HG02938 (cell line): ENCODE measurements around the gene PKIG.
"Not testable (repeated sequence)": the region's sequence is repeated elsewhere in the genome, so short reads cannot be mapped to it uniquely, and the experiment has no call there.

Source experiments
- ATAC-seq: cut with Tn5 transposase; IDR thresholded peaks from one replicate; pipeline ENCODE4 v1.9.1; 2021; ENCODE audit warnings: mild to moderate bottlenecking, moderate library complexity; ENCODE audit not compliant: unreplicated experiment

Gene PKIG

DNA sequence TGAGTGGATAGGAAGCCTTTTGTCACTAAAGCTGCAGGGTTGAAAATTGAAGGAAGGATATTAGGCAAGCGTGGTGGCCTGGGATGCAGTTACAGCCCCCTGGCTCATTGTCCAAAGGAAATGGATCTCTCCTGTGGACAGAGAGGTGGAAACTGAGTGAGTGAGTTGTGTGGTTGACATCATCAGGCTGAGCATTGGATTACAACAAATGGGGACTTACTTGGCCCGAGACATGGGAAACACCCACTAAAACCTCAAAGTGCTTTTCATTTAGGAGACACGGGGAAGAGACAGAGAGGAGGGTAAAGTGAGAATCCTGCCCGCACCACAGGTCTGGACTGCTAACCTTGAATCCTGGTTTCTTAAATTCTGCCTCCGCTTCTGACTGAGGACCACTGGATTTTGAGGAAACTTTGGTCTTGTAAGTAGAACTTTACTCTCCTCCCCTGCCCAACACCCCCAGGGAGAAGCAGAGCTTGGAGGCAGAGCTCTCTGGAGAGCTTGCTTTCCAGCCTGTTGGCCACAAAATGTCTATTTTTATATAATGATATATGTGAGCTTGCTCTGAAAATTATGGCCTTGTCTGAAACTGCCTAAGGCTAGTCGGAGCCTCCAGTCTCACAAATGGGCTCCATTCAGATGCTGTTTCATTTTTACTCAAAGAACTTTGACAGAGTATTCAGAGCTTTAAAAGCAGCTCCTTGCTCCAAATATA is at the start of gene PKIG:
PKIG (plus strand) TSS at position 269 of the 715 bp plus-strand sequence. CDS start 31,978 bp downstream, outside the sequence.
- ATAC-seq = no peak

DNA sequence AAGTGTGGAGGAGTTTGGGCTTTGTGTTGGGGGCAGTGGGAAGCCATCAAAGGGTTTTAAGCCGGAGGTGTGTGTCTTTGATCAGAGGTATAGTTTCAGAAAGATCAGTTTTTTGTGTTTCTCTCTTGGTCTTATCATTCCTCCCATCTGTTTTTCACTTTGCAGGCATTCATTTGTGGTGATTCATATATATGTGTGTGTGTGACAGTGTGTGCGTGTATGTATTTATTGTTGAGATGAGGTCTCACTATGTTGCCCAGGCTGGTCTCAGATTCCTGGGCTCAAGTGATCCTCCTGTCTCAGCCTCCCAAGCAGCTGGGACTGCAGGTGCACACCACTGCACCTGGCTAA is 49.4 kb upstream of the PKIG start:
- ATAC-seq = no peak

DNA sequence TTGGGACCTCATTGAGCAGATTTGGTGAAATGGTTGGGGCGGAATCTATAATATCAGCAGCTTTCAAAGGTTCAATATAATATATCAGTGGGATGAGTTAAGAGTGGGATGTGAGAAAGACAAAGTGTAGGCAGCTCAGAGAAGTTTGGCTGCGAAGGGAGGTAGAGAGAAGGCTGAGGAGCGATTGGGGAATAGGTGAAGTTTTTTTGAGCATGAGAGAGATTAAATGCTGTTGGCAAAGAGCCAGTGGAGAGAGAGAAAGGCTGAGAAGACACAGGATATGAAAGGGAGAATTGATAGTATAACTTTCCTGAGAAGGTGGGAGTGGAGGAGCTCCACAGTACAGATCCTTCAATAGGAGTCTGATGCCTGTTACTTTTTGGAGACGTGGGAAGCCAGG is 48.5 kb upstream of the PKIG start:
- ATAC-seq = no peak

DNA sequence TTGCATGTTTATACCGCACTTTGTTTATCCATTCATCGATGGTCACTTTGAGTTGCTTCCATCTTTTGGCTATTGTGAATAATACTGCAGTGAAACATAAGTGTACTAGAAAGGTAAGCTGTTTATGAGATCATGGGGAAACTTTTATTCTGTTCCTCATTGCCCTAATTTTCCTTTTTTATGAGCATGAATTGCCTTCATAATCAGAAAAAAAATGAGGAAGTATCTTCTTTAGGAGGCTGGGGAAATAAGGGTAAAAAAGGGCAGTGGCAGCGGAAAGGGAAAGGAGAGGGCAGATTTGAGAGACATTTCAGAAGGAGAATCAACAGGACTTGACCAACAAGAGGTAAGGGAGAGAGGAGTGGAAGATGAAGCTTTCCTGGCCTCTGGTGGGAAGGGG is 46.2 kb upstream of the PKIG start:
- ATAC-seq = no peak

DNA sequence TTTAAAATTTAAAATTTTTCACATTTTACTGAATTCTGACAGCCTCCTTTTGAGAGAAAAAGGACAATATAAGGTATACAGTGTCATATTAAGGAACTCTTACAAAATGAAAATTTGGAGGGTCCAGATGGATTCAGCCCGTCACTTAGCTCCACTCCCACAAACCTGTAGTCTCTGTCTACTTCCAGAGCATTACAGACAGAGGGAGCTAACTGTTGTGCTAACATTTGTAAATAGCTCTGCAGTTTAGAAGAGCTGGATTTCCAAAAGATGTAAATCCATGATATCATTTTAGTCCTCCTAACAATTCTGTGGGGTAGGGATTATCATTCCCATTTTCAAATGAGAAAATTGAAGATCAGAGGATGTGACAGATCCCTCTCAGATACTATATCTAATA is 44.4 kb upstream of the PKIG start:
- ATAC-seq = no peak

DNA sequence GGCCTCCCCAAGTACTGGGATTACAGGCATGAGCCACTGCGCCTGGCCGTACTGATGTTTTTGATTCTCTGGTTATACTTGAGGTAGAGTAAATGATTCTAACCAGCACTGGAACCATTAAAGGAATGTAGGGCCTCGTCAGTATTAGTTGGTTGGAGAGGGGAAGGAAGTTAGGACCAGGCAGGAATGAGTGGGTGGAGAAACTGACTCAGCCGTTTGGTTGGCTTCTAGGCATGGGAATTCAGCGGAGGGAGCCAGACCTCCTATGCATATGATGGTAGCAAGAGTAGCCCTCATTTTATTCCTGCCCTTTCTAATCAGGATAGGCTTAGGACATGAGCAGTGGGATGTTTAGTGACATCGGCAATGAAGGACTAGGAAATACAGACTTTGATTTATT is 41.5 kb upstream of the PKIG start:
- ATAC-seq = no peak

DNA sequence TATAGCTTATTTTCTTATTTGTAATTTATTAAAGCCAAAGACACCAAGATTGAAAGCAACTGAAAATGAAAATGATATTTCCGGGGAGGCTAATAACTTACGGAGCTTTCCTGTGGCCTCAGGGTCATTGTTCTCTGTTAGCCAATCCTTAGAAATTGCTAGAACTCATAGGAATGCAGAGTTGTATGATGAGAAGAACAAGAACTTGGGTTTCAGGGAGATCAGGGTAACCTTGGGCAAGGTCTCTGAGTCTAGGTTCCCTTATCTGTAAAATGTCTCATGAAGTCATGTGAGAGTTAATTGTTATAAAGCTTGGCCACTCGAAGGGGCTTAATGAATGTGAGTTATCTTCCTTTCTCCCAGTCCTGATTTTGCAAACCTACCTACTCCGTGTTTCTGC is 40.4 kb upstream of the PKIG start:
- ATAC-seq = no peak

DNA sequence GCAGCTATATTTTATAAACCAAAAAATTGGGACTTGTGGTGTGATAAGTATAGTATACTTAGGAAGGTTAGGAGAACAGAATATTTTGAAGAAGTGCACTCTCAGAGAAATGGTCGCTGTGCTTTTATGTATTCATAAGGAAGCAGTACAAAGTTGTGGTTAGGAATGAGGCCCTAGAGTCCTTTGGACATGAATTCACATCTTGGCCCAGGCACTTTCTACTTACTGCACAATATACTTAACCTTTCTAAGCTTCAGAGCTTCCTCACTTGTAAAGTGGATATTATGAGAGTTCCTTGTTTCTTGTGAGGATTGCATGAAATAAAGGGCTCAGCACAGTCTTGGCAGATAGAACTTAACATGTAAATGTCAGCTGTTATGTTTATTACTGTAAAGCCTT is 39.5 kb upstream of the PKIG start:
- no peak for ATAC-seq

DNA sequence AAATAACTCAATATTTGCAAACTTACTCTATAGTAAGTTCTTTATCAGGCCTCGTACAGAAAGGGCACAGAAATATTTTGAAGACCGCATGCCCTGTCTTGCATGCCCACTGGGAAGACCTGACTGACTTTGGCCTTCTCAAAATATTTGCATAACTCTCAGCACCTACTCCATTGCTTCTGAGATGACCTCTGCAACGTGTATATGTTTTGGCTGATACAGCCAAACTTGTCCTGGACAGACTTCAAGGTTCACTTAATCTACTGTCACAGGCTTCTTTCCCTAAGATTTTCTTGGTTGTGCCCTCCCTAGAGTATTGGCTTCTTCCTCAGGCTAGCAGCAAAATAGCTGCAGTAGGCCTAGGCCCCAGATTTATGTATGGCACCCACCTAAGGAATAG is 39.0 kb upstream of the PKIG start:
- ATAC-seq = no peak

DNA sequence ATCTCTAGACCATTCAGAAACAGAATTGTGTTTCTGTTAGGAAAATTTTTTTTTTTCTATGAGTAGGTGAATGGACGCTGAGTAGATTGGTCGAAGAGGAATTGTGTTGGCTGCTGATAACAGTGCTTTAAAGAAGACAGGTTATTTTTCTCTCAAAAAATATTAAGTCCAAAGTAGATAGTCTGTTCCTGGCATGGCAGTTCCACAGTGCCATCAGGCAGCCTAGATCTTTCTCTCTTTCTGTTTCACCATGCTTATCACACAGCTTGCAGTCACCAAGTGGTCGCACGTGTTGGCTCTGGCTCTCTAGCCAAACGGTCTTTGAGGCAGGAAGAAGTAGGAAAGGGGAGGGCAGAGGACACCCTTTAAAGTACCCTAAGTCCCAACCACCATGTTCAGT is 38.1 kb upstream of the PKIG start:
- ATAC-seq = no peak

DNA sequence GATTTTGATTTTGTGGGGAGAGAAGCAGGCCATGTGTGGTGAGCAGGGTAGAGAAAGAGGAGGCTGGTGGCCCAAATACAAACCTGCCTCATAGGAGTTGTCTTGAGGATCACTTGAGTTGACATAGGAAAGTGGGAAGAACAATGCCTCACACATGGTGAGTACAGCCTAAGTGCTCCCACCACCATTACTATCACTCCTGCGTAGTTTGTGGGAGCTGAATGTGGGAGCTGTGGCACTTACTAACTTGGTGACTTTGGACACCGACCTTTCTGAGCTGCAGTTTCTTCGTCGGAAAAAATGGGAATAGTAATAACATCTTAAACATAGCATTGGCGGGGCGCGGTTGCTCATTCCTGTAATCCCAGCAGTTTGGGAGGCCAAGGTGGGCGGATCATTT is 35.0 kb upstream of the PKIG start:
- ATAC-seq = no peak

DNA sequence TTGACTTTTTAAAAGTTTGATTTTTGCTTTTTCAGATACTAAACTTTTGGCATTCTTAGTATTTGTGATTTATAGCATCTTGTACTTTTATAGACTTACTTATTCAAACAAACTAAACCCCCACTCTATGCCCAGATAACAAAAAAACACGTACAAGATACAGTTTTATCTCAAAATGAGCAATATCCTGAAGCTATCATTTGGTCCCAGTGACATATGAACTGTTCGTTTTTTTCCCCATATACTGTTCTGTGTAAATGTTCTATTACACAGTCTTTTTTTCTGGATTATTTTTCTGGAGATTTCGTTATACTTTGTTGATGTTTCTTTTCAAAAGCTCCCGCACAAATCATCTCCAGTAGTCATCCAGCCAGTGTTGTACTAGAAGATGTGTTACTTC is 33.3 kb upstream of the PKIG start:
- ATAC-seq = no peak

DNA sequence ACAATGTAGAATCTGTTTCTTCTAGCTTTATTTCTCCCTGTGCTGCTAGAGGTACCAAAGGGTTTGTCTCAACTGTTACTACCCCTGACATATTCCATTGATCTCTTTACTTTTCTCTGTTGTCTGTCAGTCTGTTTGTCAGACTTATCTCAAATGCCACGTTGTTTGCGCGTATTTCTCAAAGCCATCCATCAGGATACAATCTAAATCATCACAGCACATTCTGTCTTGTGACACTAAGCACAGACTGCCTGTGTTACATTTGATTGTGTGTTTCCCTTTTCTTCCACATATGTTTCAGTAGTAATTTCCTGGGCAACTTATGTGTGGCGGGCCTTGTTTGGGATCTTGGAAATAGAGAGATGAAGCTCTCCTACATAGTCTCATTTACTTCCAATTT is 30.3 kb upstream of the PKIG start:
- ATAC-seq = no peak

DNA sequence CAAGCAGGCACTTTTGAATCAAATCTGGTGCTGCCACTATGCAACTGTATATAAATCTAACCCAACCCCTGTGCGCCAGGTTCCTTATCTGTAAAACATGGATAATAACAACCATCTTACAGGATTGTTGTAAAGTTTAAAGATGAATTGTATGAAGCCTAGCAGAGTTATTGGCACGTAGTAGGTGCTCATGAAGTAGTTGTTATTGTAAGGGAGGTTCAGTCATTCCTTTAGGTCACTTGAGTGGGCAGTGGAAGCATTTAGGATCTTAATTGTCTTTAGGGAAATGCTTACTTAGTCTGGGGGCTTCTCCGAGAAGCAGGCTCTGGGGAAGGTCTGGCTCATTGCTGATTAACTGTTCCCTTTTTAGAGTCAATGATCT is 29.8 kb upstream of the PKIG start:
- ATAC-seq = no peak

DNA sequence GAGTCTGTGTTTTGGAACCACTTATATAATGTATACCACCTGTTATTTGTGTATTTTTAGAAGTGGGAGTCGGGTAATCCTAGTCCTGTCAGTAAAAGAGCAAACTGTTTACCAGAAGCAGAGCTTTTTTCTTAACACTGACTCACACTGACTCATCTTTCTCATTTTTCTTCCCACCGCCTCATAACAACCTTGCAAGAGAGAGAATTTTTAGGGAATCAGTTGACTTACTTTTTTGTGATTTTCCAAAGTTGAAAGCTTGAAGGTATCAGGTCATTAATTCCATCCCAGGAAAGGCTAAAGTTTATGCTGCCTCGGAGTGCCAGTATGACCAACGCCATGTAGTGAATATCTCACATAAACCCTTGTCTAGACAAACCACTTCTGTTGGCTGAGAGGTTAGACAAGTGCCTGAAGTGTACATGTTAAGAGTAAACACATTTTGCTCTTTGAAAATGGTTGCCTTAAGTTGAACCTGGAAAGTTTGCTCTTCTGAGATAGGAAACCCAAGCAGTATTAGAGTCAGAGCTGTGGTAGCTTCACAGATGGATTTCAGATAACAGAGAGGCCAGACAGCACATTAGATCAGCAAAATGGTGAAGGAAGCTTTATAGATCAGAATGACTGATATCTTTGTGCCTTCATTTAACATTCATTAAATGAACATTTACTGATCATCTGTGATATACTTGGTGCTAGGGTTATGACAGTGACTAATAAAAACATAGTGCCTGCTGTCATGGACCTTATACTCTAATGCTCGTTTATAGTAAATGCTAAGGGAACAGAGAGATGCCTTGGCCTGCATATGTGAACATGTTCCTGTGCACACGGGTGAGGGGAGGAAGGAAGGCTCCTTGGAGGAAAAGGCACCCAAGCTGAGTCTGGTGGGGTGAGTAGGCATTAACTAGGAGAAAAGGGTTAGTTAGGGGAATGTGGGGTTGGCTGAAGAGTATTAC is 29.1 kb upstream of the PKIG start:
- no peak for ATAC-seq

DNA sequence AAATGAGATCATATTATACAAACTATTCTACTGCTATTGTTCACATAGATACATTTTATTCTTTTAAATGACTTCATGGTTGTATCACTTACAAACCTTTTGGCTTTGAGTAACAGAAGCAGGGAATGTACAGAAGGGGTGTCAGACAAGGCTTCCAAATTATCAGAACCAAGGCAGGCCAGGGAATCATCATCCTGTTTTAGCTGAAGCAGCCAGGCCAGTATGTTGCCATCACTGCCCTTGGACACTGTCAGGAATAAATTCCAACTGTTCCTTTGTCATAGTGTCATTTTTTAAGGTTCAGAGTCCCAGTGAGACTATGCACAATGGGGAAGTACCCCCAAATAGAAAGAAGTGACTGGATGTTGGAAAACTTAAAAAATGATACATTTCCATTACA is 23.1 kb upstream of the PKIG start:
- no peak for ATAC-seq

DNA sequence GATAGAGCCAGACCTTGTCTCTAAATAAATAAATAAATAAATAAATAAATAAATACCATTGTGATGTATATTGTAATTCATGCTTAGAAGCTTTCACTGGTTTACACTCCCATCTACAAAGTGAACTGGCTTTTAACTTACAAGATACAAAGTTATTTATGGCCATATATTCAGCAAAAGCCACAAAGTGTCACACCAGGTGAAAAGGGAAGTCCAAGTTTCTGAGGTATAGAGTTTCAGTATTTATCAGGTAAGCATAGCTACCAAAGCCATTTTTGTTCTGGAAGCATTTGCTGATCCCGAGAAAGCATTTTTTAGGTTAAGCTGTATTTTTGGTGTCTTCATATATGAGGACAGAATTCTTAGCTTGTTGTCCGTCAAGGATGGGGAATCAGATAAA is 22.1 kb upstream of the PKIG start:
- ATAC-seq = no peak

DNA sequence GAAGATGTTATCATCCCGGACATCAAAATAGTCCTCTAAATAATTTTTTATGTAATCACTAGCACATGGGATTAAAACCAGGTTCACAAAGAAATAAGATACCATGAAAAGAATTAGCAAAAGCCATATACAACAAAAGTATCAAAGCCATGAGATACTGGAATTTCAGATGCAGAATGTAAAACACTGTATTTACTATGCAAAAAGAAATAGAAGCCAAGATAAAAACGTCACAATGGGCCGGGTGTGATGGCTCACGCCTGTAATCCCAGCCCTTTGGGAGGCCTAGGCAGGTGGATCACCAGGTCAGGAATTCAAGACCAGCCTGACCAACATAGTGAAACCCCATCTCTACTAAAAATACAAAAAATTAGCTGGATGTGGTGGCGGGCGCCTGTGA is 21.6 kb upstream of the PKIG start:
- ATAC-seq = not testable (repeated sequence)

DNA sequence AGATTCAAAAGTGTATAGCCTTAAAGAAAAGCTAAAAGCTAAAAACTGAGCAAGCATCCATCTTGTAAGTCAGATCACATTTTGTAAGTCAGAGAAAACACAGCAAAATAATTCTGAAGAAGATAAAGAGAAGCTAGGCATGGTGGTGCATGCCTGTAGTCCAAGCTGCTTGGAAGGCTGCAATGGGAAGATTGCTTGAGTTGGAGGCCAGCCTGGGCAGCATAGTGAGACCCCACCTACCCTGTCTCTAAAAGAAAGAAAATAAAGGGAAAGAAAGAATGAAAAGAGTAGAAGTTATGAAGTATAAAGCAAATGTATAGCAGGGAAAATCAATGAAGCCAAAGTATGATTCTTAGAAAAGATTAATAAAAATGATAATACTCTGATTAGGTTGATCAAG is 20.5 kb upstream of the PKIG start:
- ATAC-seq = no peak

DNA sequence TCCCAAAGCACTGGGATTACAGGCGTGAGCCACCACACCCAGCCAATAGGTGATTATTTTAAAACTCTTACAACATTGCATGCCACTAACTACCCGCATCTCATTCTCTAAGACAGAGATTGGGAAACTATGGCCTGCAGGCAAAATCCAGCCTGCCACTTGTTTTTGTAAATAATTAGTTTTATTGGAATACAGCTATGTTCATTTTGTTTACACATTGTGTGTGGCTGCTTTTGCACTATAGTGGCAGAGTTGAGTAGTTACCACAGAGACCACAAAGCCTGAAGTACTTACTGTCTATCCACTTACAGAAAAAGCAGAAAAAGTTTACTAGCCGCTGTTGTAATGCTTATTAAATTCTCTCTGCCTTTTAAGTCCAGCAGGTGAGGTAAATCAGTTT is 16.4 kb upstream of the PKIG start:
- no peak for ATAC-seq

DNA sequence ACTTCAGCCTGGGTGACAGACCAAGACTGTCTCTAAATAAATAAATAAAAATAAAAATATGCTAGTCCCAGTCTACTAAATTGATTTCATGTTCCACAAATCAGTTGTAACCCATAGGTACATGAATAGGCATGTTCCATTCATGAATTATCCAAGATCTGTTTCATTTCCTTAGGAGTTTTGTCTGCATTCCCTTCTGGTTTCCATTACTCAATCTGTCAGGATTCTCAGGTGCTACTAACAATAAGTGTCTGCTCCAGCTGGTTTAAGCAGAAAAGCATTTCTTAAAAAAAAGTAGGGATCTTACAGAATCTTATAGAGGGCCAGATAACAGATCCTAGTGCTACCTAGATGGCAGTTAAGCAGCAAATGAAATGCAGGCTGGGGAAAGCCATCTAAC is 15.6 kb upstream of the PKIG start:
- ATAC-seq = no peak

DNA sequence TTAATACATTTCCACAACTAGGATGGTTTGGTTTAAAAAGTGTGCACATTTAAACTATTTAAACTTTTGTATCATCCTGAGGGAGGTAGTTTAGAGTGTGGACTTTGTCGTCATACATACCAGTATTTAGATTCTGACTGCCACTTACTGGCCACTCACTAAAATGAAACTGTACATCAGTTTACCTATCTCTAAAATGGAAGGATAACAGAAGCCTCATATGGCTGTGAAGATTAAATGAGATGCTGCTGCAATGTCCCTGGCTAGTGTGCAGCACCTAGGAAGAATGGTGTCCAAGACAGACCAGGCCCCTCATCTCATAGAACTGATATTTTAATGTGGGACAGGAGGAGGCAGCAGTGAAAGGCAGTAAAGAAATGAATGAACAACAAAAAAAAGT is 12.0 kb upstream of the PKIG start:
- no peak for ATAC-seq
